Epithelial cell of esophagus (primary cell): Measurements from ENCODE around the gene PCDHA3.
A peak's percentile ranks its signal among the peaks of the same experiment; 100 is the strongest.
"Not testable (repeated sequence)": the region's sequence is repeated elsewhere in the genome, so short reads cannot be mapped to it uniquely, and the experiment has no call there.

Source experiments
- DNase-seq: peaks from one replicate; pipeline ENCODE4 v3.0.0; 2010; ENCODE audit warnings: low read depth
- H3K4me3 ChIP-seq: 2 replicates; pipeline ENCODE4 v1.5.1; 2011; ENCODE audit warnings: mild to moderate bottlenecking, low read length, control low read depth
- CTCF ChIP-seq: IDR thresholded peaks from 2 replicates; pipeline ENCODE4 v1.5.1; 2011; ENCODE audit warnings: low read depth, mild to moderate bottlenecking, low read length, control low read depth, inconsistent platforms; ENCODE audit not compliant: insufficient read depth; ENCODE audit errors: missing control alignments

PCDHA3 gene

GRCh38 chr5:140827704-140828361 is 27.0 kb downstream of the PCDHA3 start, which contains the start of gene PCDHA6:
Gene PCDHA6, plus strand, starts transcription at chr5:140827960. Its CDS starts 132 bp downstream, at chr5:140828092.
- DNase-seq, result no peak
- peak; percentile 22 for TF ChIP-seq CTCF
- no peak within 1 kb of the TSS for H3K4me3 ChIP-seq

- TF ChIP-seq CTCF, result no peak
- DNase-seq, result no peak
- H3K4me3 ChIP-seq, result no peak overlapping the region
Observed at GRCh38 chr5:140828362-140828737, 27.5 kb downstream of the PCDHA3 start.

GRCh38 chr5:140829511-140830501 is 28.9 kb downstream of the PCDHA3 start:
- not testable (repeated sequence) for H3K4me3 ChIP-seq, DNase-seq

- DNase-seq, result peak; percentile 13
- H3K4me3 ChIP-seq, result no peak within 1 kb of the TSS
- TF ChIP-seq CTCF, result no peak
Observed at GRCh38 chr5:140833993-140834392, 33.1 kb downstream of the PCDHA3 start, which contains the start of gene PCDHA7. Gene PCDHA7, plus strand, starts transcription at chr5:140834269. Its CDS starts 115 bp downstream, at chr5:140834384.

GRCh38 chr5:140834439-140835008 is 33.7 kb downstream of the PCDHA3 start:
- H3K4me3 ChIP-seq, DNase-seq: not testable (repeated sequence)

GRCh38 chr5:140835622-140836510 is 35.0 kb downstream of the PCDHA3 start:
- H3K4me3 ChIP-seq, result no peak overlapping the region
- no peak for TF ChIP-seq CTCF
- DNase-seq, result no peak
